VCaP (cell line): Measurements from ENCODE around the gene SOX13.

ENCODE experiments used
- H3K27ac ChIP-seq: fragments of 450-650 bp; 2 replicates; pipeline ENCODE4 v1.5.1; 2017
- CTCF ChIP-seq: fragments of 450-650 bp; conservative IDR thresholded peaks from 2 replicates; pipeline ENCODE4 v1.5.1; 2017; ENCODE audit warnings: mild to moderate bottlenecking, moderate library complexity

The SOX13 gene

GRCh38 chr1:204124639-204125038 lies 51.7 kb downstream of the SOX13 start:
- no peak for TF ChIP-seq CTCF
- H3K27ac ChIP-seq = no peak overlapping the region

DNA sequence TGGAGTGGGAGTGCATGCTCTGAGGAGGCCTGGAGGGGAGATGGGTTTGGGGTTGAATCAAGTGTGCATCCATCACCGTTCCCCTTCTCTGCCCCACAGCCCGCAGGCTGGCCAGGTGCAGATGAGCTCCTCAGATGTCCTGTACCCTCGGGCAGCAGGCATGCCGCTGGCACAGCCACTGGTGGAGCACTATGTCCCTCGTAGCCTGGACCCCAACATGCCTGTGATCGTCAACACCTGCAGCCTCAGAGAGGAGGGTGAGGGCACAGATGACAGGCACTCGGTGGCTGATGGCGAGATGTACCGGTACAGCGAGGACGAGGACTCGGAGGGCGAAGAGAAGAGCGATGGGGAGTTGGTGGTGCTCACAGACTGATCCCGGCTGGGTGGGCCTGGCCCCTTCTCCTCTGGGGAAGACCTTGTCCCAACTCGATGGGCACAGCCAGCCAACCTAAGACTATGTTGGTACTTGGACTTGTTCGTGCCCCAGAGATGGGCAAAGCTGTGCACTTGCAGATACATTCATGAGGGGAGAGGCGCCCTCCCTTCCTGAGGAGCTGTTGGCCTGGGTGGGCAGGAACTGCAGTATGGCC lies 52.9 kb downstream of the SOX13 start:
- TF ChIP-seq CTCF = no peak
- H3K27ac ChIP-seq = peak overlapping the region; percentile 43; the same call in 1 of the 2 replicates

GRCh38 chr1:204126386-204126785 lies 53.5 kb downstream of the SOX13 start:
- peak overlapping the region; percentile 43 for H3K27ac ChIP-seq
- no peak for TF ChIP-seq CTCF

GRCh38 chr1:204126956-204127355 lies 54.0 kb downstream of the SOX13 start:
- no peak for TF ChIP-seq CTCF

DNA sequence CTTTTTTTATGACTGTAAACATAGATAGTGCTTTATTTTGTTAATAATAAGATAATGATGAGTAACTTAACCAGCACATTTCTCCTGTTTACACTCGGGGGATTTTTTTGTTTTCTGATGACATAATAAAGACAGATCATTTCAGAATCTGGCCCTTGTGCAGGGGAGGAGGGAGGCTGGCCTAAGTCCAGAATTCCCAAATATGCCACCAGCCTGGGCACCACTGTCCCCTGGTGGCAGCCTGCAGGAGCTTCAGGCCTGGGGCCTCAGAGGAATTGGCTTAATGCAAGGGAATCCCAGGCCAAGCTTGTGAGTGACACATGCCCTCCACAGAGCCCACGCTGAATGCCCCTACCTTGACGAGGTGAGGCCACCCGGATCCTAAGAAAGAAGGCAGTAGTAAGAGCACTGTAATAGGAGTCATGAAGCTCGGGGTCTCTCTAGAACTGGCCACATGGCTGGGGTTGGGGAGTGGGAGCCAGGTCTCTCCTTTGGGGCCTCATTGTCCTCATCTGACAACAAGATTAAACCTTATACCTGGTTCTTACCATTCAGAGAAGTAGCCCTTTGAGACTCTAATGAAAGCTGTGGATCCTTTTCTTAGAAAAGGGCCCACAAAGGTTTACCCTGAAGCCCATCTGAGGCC lies 54.8 kb downstream of the SOX13 start:
- H3K27ac ChIP-seq = peak overlapping the region; percentile 47
- TF ChIP-seq CTCF = peak; percentile 100

More at GRCh38 chr1:204126956-204127355, 54.0 kb downstream of the SOX13 start:
- H3K27ac ChIP-seq = peak overlapping the region; percentile 43

GRCh38 chr1:204128464-204128963 lies 55.6 kb downstream of the SOX13 start:
- TF ChIP-seq CTCF = no peak
- peak overlapping the region; percentile 47 for H3K27ac ChIP-seq

- peak overlapping the region; percentile 47 for H3K27ac ChIP-seq
- peak; percentile 93 for TF ChIP-seq CTCF
Measured at GRCh38 chr1:204128964-204129896, 56.3 kb downstream of the SOX13 start.
